Measurements from ENCODE around the gene ZBTB7C.

ZBTB7C gene

GRCh38 chr18:48188609-48189008 lies 220.6 kb downstream of the ZBTB7C start:
- no peak for DNase-seq (ENCODE audit: low spot score)

DNA sequence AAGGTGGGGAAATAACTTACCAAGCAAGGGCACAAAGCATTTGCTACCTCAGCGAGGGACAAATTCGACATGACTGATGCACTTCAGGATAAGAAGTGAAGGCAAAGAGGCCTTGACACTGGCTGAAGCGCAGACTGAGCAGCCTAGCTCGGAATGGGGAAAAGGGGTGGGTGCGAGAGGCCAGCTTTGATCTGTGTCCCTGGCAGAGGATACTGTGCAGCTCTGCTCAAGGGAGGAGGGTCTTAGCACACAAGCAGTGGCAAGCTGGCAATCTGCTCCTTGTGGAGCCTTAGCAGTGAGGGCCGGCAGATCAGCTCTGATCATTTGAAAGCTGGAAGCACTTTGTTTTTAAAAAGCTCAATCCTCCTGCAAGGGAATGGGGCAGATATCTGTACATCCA lies 222.3 kb downstream of the ZBTB7C start:
- DNase-seq (ENCODE audit: low spot score) = no peak

DNA sequence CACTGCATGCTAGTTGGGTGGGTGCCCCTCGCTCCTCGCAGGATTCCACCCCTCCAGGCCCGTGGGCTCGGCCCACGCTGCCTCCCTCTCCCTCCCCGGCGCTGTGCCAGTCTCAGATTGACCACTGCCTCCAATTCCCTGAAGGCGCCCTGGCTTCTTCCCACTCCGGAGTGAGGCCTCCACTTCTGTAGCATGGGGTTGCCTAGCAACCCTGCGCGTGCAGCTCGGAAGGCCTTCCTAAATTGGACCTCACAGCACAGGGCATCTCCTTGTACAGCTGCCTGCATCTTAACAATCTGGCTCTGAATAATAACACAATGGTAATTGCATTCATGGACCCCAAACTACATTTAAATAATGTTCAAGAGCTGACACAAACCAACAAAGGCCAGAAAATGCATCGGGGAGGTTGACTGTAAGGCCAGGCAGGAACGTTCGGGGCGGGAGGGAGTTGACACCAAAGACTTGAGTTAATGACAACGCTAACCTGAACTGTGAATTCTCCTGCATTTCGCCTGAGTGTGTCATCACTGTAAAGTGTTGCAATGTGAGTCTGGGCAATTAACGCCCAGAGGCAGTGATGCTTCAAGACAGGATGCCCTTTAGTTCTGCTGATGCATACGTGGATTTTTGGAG lies 222.9 kb downstream of the ZBTB7C start:
- DNase-seq (ENCODE audit: low spot score) = no peak

DNA sequence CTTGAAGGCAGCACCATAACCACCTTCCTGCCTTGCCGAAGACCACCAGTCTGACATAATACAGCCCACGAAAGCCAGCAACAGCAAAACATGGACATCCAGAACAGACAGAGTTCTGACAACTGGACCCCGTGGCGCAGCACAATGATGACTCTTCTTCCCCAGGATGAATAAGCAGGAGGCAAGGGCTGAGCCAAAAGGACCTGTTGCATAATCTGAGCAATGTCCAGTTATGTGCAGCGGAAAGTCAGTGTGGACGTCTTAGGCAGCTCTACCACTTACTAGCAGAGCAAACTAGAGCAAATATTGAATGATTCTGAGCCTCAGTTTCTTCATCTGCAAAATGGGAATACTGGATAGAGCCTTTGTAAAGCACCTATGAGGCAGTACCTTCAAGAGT lies 225.1 kb downstream of the ZBTB7C start:
- no peak for DNase-seq (ENCODE audit: low spot score)

- no peak for DNase-seq (ENCODE audit: low spot score)
Measured at GRCh38 chr18:48183613-48184012, 225.6 kb downstream of the ZBTB7C start.

GRCh38 chr18:48182779-48183178 lies 226.4 kb downstream of the ZBTB7C start:
- DNase-seq (ENCODE audit: low spot score) = no peak

- no peak for DNase-seq (ENCODE audit: low spot score)
Measured at GRCh38 chr18:48181857-48182256, 227.3 kb downstream of the ZBTB7C start.

GRCh38 chr18:48181087-48181823 lies 227.9 kb downstream of the ZBTB7C start:
- no peak for DNase-seq (ENCODE audit: low spot score)

GRCh38 chr18:48179666-48180065 lies 229.5 kb downstream of the ZBTB7C start:
- DNase-seq (ENCODE audit: low spot score) = no peak

DNA sequence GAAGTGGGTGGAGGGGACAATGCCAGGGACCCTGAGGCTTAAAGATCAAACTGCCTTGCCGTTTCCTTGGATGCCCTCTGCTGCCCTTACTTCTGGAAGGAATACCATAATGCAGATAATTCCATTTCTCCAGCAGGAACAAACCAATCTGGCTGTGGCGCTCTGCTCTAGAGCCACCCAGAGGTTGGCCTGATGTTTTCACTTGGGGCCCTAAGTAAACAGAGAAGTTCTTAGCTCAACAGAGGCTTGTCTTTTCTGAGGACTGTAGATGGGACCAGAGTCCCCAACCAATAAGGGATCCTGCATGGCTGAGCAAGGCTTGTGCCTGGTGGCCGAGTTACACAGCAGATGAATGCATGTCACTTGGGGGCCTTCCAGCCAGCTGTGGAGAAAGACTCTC lies 230.2 kb downstream of the ZBTB7C start:
- no peak for DNase-seq (ENCODE audit: low spot score)

GRCh38 chr18:48176909-48177308 lies 232.3 kb downstream of the ZBTB7C start:
- DNase-seq (ENCODE audit: low spot score) = no peak

DNA sequence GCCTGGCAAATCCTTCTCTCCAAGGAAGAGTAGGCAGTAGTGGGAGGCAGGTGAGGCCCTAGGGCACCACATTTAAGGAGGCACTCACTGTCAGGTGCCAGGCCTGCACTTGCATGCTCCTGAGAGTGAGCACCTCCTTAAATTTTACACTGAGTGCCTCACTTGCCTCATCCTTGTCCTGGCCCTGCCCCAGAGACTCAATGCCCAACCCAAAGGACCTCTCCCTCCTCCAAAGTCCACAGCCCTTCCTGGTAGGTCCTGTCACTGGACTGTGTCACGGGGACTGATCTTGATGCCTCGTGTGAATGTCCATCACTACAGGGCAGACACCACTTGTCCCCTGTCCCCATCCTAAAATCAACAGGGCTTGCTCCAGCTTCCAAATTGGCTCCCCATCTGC lies 235.6 kb downstream of the ZBTB7C start:
- DNase-seq (ENCODE audit: low spot score) = no peak

- DNase-seq (ENCODE audit: low spot score) = no peak
Measured at GRCh38 chr18:48172226-48173006, 236.8 kb downstream of the ZBTB7C start.

- DNase-seq (ENCODE audit: low spot score) = no peak
Measured at GRCh38 chr18:48171490-48172188, 237.5 kb downstream of the ZBTB7C start.

GRCh38 chr18:48170651-48171050 lies 238.5 kb downstream of the ZBTB7C start:
- DNase-seq (ENCODE audit: low spot score) = no peak

GRCh38 chr18:48168861-48169260 lies 240.3 kb downstream of the ZBTB7C start:
- no peak for DNase-seq (ENCODE audit: low spot score)

- DNase-seq (ENCODE audit: low spot score) = no peak
Measured at GRCh38 chr18:48167897-48168253, 241.3 kb downstream of the ZBTB7C start.

- no peak for DNase-seq (ENCODE audit: low spot score)
Measured at GRCh38 chr18:48166336-48166875, 242.8 kb downstream of the ZBTB7C start.

GRCh38 chr18:48165111-48165866 lies 243.9 kb downstream of the ZBTB7C start:
- no peak for DNase-seq (ENCODE audit: low spot score)

- DNase-seq (ENCODE audit: low spot score) = no peak
Measured at GRCh38 chr18:48164701-48165100, 244.5 kb downstream of the ZBTB7C start.

DNA sequence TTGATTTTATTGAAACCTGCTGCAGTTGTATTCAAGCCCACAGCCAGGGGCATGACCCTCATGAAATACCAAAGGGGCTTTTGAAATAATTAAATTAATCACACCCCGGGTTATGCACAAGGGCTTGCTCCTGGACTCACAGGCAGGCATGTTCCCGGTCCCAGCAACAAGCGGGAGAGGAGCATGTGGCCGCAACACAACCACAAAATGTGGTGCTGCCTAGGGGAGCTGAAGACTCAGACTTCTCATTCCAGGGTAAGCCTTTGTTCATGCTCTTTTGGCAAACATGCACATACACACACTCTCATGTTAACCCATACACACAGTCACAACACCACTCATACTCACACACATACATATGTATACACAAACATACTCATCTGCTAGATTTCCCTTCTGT lies 245.1 kb downstream of the ZBTB7C start:
- DNase-seq (ENCODE audit: low spot score) = no peak

GRCh38 chr18:48163738-48164115 lies 245.5 kb downstream of the ZBTB7C start:
- DNase-seq (ENCODE audit: low spot score) = no peak

Data from globus pallidus (tissue), 1 donor.